ENCODE measurements around the gene SLC47A1. TPM values are rescaled to one million over a fixed set of nuclear protein-coding genes. Genes with fewer than 3 reads are reported as not detected.

The SLC47A1 gene
- total and polyA plus RNA-seq, 2 of the 8 experiments (the other 6 are each of a cell fraction or from before 2014, with no cell fraction given) = 1.5 to 3.6 TPM

DNA sequence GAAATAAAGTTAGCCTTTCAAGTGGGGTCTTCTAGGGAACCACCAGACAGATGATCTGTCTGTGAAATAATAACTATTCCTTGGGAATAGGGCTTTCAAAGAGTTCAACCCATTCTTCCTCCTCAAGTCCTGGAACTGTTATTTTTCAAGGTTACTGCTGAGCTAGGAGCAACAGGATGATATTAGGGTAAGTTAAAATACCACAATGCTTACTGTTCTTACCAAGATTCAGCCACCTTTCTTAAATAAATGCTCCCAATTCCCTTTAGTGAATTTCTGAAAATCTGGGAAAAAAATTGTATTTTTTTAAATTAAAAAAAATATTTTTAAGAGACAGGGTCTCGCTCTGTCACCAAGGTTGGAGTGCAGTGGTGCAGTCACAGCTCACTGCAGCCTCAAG is 88.0 kb downstream of the SLC47A1 start:
- Histone ChIP-seq H3K4me2 (ENCODE audit: insufficient read depth in 1 of 2, low read depth in 2 of 2, low read length in 2 of 2) (no peak overlapping the region), H3K79me2 (ENCODE audit: control insufficient read depth in 1 of 2, insufficient read depth in 2 of 2, low read length in 2 of 2) (no peaks in the 10 kb centered on the region), H2AFZ (ENCODE audit: low read length) (no peak overlapping the region), H2AK5ac (ENCODE audit: low read depth, low read length) (no peak overlapping the region), H3K4me1 (replicated peaks in 1 of 4; ENCODE audit: control insufficient read depth in 3 of 4, insufficient read depth in 4 of 4, low read length in 3 of 4) (no peaks in the 10 kb centered on the region), H3K79me1 (ENCODE audit: low read depth, low read length) (no peaks in the 10 kb centered on the region), H4K91ac (replicated peaks; ENCODE audit: insufficient read length, low read length) (no peak overlapping the region), H3K23me2 (ENCODE audit: low read depth, low read length) (no peaks in the 10 kb centered on the region), H2BK12ac (ENCODE audit: low read depth, low read length) (no peak overlapping the region), H3K27me3 (replicated peaks in 1 of 4; ENCODE audit: control insufficient read depth in 3 of 4, extremely low read depth in 1 of 4, insufficient read depth in 3 of 4, low read length in 3 of 4) (no peaks in the 10 kb centered on the region; a peak in 1 of 7 replicates), H4K8ac (ENCODE audit: extremely low read depth, insufficient read depth, low read length) (no peak overlapping the region), H3K27ac (ENCODE audit: low read depth, low read length) (no peak overlapping the region), H2BK20ac (ENCODE audit: low read length) (no peak overlapping the region), H3K4me3 (ENCODE audit: extremely low read depth in 1 of 4, insufficient read depth in 2 of 4, low read depth in 3 of 4, low read length in 4 of 4) (no peak overlapping the region), H3K14ac (ENCODE audit: insufficient read length) (no peak overlapping the region), H4K20me1 (replicated peaks in 1 of 2; ENCODE audit: control insufficient read depth in 1 of 2, insufficient read depth in 2 of 2, low read length in 2 of 2) (no peaks in the 10 kb centered on the region), H3K9ac (replicated peaks in 1 of 4; ENCODE audit: extremely low read depth in 1 of 4, low read depth in 3 of 4, low read length in 3 of 4) (no peak overlapping the region), H3K4ac (replicated peaks; ENCODE audit: insufficient read length, low read depth, low read length) (no peak overlapping the region), H2BK5ac (ENCODE audit: low read depth, low read length) (no peak overlapping the region), H3K56ac (replicated peaks; ENCODE audit: insufficient read length, low read depth, low read length) (no peak overlapping the region), H2BK120ac (replicated peaks; ENCODE audit: low read depth, low read length) (no peak overlapping the region), H3K36me3 (ENCODE audit: control insufficient read depth in 2 of 4, insufficient read depth in 4 of 4, low read length in 3 of 4) (no peaks in the 10 kb centered on the region; a peak in 1 of 8 replicates), H3K18ac (ENCODE audit: extremely low read depth, low read length) (no peak overlapping the region), H2BK15ac (ENCODE audit: low read length) (no peak overlapping the region), H4K5ac (ENCODE audit: insufficient read length, low read depth, low read length) (no peak overlapping the region), H3K9me3 (ENCODE audit: insufficient read depth in 2 of 2, low read depth in 1 of 2, low read length in 1 of 2) (peaks cover 18 to 29% of the 10 kb centered on the region in 2 experiments), H3K23ac (ENCODE audit: insufficient read length) (no peak overlapping the region)
- no peak for TF ChIP-seq SP4 (IDR thresholded peaks at IDR 0.05; ENCODE audit: low read length)
- no peak for TF ChIP-seq TEAD4 (IDR thresholded peaks at IDR 0.05; ENCODE audit: low read depth, low read length)
- TF ChIP-seq, protein P1, sequence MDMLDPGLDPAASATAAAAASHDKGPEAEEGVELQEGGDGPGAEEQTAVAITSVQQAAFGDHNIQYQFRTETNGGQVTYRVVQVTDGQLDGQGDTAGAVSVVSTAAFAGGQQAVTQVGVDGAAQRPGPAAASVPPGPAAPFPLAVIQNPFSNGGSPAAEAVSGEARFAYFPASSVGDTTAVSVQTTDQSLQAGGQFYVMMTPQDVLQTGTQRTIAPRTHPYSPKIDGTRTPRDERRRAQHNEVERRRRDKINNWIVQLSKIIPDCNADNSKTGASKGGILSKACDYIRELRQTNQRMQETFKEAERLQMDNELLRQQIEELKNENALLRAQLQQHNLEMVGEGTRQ (IDR thresholded peaks at IDR 0.05; ENCODE audit: low read length) = no peak
- no peak for TF ChIP-seq SUZ12 (IDR thresholded peaks at IDR 0.05; ENCODE audit: low read length)
- TF ChIP-seq, protein P2, sequence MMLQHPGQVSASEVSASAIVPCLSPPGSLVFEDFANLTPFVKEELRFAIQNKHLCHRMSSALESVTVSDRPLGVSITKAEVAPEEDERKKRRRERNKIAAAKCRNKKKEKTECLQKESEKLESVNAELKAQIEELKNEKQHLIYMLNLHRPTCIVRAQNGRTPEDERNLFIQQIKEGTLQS (IDR thresholded peaks at IDR 0.05; ENCODE audit: insufficient read depth, low read depth, low read length) = no peak
- TF ChIP-seq JUND (IDR thresholded peaks at IDR 0.05; ENCODE audit: low read length) = no peak
- no peak for TF ChIP-seq TAF7 (optimal IDR thresholded peaks at IDR 0.05; ENCODE audit: borderline replicate concordance, low read depth, low read length)
- no peak for TF ChIP-seq SP2 (IDR thresholded peaks at IDR 0.05; ENCODE audit: low read length)
- no peak for TF ChIP-seq CHD2 (IDR thresholded peaks at IDR 0.05; ENCODE audit: low read length)
- FAIRE-seq (no peak), DNase-seq (ENCODE audit: low read depth in 1 of 2, low spot score in 2 of 2) (no peak)
- POLR2A ChIA-PET (ENCODE audit: partially characterized antibody) = interaction anchor here (1.0 kb wide), 1 partner anchor 26 kb away, joined by 3 read pairs; the partner anchor contains the start of gene ALDH3A2
- WGBS, 2 experiments (ENCODE audit: extremely low coverage in 1 of 2, insufficient coverage in 1 of 2, insufficient read length in 1 of 2, insufficient replicate concordance in 2 of 2, low coverage in 1 of 2, low lambda C conversion rate in 2 of 2, missing lambda C conversion rate in 1 of 2) = 94% methylated on average over 1 of the region's 1 CpG; no CpG with 5 or more reads in 1 of the 2 experiments
- CTCF ChIA-PET (ENCODE audit: partially characterized antibody) = interaction anchor here (1.4 kb wide), 1 partner anchor 21 kb away, joined by 3 read pairs; no protein-coding TSS in a partner anchor

Measured in H1 (cell line).